ENCODE data around the gene ALOXE3.

DNA sequence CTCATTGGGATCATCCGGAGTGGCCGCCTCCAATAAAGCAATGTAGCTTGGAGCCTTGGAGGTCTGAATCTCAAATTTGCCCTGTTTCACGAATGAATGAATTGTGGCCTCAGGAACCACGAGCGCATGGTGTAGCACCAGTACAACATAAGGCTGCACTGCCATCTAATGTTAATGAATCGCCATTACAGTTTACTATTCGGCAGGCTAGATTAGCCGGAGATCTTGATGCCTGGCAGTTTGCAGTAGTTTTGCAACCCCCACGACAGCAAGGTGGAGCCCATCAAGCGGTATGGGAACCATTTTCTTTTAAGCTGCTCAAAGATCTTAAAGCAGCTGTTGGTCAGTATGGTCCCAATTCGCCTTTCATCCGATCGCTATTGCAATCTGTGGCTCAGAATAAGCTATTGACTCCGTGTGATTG, 60.6 kb downstream of the ALOXE3 start:
- TF ChIP-seq POLR2A (IDR thresholded peaks at IDR 0.05) (no peak), EP300 (IDR thresholded peaks at IDR 0.05) (no peak), POLR2AphosphoS5 (IDR thresholded peaks at IDR 0.05) (no peak)
- TF ChIP-seq, protein P1, sequence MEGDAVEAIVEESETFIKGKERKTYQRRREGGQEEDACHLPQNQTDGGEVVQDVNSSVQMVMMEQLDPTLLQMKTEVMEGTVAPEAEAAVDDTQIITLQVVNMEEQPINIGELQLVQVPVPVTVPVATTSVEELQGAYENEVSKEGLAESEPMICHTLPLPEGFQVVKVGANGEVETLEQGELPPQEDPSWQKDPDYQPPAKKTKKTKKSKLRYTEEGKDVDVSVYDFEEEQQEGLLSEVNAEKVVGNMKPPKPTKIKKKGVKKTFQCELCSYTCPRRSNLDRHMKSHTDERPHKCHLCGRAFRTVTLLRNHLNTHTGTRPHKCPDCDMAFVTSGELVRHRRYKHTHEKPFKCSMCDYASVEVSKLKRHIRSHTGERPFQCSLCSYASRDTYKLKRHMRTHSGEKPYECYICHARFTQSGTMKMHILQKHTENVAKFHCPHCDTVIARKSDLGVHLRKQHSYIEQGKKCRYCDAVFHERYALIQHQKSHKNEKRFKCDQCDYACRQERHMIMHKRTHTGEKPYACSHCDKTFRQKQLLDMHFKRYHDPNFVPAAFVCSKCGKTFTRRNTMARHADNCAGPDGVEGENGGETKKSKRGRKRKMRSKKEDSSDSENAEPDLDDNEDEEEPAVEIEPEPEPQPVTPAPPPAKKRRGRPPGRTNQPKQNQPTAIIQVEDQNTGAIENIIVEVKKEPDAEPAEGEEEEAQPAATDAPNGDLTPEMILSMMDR (IDR thresholded peaks at IDR 0.05): peak; percentile 50 to 72 (median 66)

Data from sigmoid colon (tissue), 4 donors.